ENCODE measurements around the gene OR6N2. TPM values are rescaled to one million over a fixed set of nuclear protein-coding genes. Genes with fewer than 3 reads are reported as not detected.

The OR6N2 gene
- total RNA-seq, 4 donors from 2014 or later = not detected

DNA sequence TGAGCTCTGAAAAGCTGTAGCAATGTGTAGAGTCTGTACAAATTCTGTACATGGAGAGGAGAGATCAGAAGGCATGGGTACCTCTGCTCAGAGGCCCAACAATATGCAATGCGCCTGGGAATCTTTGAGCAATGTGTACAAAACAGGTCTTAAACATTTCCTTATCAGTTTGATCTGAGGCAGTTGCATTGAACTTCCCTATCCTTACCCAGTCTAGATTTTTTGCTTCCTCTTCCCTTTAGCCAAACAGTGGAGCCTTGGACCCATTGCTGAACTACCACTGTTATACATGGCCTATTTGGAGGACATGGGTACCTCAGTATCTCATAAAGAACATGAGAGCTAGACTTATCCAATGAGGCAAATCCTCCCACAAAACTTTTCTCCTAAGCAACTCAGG, 37.6 kb upstream of the OR6N2 start:
- 75 to 81% methylated on average over 1 of the region's 1 CpG for WGBS, 2 donors
- no peak overlapping the region for H3K27ac ChIP-seq
- DNase-seq (ENCODE audit: low spot score in 2 of 2) = no peak
- H3K4me3 ChIP-seq = no peak overlapping the region
- no peaks in the 10 kb centered on the region for H3K4me1 ChIP-seq
- H3K9me3 ChIP-seq = no peaks in the 10 kb centered on the region
- TF ChIP-seq POLR2A (IDR thresholded peaks at IDR 0.05) = no peak
- TF ChIP-seq EP300 (IDR thresholded peaks at IDR 0.05) = no peak
- TF ChIP-seq, protein P1, sequence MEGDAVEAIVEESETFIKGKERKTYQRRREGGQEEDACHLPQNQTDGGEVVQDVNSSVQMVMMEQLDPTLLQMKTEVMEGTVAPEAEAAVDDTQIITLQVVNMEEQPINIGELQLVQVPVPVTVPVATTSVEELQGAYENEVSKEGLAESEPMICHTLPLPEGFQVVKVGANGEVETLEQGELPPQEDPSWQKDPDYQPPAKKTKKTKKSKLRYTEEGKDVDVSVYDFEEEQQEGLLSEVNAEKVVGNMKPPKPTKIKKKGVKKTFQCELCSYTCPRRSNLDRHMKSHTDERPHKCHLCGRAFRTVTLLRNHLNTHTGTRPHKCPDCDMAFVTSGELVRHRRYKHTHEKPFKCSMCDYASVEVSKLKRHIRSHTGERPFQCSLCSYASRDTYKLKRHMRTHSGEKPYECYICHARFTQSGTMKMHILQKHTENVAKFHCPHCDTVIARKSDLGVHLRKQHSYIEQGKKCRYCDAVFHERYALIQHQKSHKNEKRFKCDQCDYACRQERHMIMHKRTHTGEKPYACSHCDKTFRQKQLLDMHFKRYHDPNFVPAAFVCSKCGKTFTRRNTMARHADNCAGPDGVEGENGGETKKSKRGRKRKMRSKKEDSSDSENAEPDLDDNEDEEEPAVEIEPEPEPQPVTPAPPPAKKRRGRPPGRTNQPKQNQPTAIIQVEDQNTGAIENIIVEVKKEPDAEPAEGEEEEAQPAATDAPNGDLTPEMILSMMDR (IDR thresholded peaks at IDR 0.05) = no peak
- no peaks in the 10 kb centered on the region for H3K27me3 ChIP-seq
- no peaks in the 10 kb centered on the region for H3K36me3 ChIP-seq

DNA sequence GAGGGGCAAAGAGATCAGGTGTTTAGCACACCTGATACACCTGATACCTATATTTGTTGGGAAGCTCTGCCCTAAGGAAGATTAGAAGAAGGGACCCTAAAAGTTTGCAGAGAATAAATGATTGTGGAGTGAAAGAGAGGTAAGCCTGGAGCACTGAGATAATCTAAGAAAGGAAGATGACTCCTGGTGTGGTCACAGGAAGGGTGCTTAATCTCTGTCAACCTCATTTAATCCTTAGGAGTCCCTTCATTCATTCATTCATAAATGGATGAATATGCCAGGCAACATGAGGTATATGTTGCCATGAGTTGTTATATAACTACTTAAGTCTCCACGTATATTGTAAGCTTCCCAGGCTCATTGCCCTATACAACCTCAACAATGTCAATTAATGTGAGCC, 34.0 kb upstream of the OR6N2 start:
- Histone ChIP-seq H3K27me3 (no peaks in the 10 kb centered on the region), H3K9me3 (no peaks in the 10 kb centered on the region), H3K4me1 (no peaks in the 10 kb centered on the region), H3K27ac (no peak overlapping the region), H3K4me3 (no peak overlapping the region), H3K36me3 (no peaks in the 10 kb centered on the region)
- 80 to 88% methylated on average over 1 of the region's 1 CpG for WGBS, 2 donors
- TF ChIP-seq, protein P1 (IDR thresholded peaks at IDR 0.05) = no peak
- no peak for TF ChIP-seq EP300 (IDR thresholded peaks at IDR 0.05)
- no peak for TF ChIP-seq POLR2A (IDR thresholded peaks at IDR 0.05)
- no peak for DNase-seq (ENCODE audit: low spot score in 2 of 2)

DNA sequence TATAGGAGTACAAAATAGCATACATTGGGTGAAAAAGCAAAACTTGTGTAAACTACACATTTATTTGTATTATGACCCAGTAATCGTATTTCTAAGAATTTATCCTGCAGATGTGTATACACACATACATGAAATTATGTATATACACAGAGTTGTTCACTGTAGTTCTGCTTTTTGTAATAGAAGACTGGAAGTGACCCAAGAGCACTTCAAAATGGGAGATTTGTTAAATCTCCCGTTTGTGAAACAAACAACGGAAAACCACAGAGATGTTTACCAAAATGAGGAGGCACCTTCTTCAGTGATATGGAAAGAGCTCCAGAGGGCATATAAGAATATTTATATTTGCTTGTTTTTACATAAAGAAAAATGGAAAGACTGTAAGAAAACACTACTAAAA, 32.2 kb upstream of the OR6N2 start:
- H3K27me3 ChIP-seq = no peaks in the 10 kb centered on the region
- no peak overlapping the region for H3K27ac ChIP-seq
- WGBS, 2 donors = 52 to 60% methylated on average over 3 of the region's 3 CpGs
- no peaks in the 10 kb centered on the region for H3K4me1 ChIP-seq
- no peak overlapping the region for H3K4me3 ChIP-seq
- no peak for DNase-seq (ENCODE audit: low spot score in 2 of 2)
- no peaks in the 10 kb centered on the region for H3K36me3 ChIP-seq
- TF ChIP-seq POLR2A (IDR thresholded peaks at IDR 0.05) = no peak
- H3K9me3 ChIP-seq = no peaks in the 10 kb centered on the region

DNA sequence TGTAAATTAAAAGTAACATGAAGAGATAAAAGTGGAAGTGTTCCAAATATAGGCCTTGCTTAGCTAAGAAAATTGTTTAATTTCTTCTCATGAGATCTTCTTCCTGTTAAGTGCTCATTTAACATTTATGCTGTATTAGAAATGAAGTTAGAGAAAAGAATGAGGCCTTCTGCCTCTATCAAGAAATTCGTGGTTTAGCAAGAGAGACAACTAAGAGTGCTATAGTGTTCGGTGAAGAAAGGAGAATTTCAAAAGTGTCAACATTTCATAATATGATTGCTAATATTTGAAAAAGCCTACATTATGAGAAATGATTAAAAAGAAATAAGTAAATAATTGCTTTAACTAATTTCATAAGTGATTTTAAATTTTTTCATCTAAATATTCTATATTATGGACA, 31.3 kb upstream of the OR6N2 start:
- Histone ChIP-seq H3K36me3 (no peaks in the 10 kb centered on the region), H3K27me3 (no peaks in the 10 kb centered on the region), H3K27ac (no peak overlapping the region), H3K9me3 (no peaks in the 10 kb centered on the region), H3K4me3 (no peak overlapping the region), H3K4me1 (no peaks in the 10 kb centered on the region)
- 68 to 85% methylated on average over 2 of the region's 2 CpGs for WGBS, 2 donors
- TF ChIP-seq POLR2A (IDR thresholded peaks at IDR 0.05) (no peak), EP300 (IDR thresholded peaks at IDR 0.05) (no peak)
- TF ChIP-seq, protein P1 (IDR thresholded peaks at IDR 0.05) = no peak
- no peak for DNase-seq (ENCODE audit: low spot score in 2 of 2)

DNA sequence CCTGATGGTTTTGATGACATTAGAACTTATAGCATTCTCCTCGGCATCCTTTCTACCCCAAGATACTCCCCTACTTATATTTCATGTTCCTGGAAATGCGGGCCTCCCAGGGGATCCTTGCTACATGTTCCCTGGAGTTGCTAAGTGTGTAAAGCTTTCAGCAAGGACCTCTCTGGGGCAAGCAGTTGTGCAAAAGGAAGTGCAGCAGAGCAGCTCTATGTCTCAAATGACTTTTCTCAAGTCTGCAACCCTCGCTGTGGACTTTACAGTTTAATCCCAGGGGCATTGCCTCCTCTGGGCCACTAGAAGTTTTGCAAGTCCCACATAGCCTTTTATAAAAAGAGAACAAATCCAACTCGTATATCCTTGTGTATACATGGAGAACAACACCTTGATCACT, 29.3 kb upstream of the OR6N2 start:
- Histone ChIP-seq H3K9me3 (no peaks in the 10 kb centered on the region), H3K27ac (no peak overlapping the region), H3K36me3 (no peaks in the 10 kb centered on the region), H3K4me3 (no peak overlapping the region), H3K27me3 (no peaks in the 10 kb centered on the region), H3K4me1 (no peaks in the 10 kb centered on the region)
- TF ChIP-seq EP300 (IDR thresholded peaks at IDR 0.05) (no peak), POLR2A (IDR thresholded peaks at IDR 0.05) (no peak)
- TF ChIP-seq, protein P1 (IDR thresholded peaks at IDR 0.05) = no peak
- DNase-seq (ENCODE audit: low spot score in 2 of 2) = no peak
- WGBS, 2 donors = 65 to 78% methylated on average over 4 of the region's 4 CpGs

DNA sequence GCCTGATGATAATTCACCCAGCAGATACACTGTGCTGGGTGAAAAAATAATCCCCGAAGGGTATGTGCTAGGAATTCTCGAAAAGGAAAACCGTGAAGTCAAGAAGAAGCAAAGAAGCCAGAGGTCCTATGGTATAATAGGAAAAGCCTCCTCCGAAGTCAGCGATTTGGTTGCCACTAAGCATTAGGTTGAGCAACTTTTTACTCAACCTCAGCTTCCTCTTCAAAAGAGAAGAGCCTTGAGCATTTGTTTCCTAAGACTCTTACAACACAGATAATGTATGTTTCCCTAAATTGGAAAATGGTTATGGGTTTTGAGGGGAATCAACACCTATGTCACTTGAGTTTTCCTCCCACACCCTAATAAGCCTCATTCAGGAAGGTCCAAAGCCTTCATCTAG, 28.9 kb upstream of the OR6N2 start:
- Histone ChIP-seq H3K4me3 (no peak overlapping the region), H3K27me3 (no peaks in the 10 kb centered on the region), H3K36me3 (no peaks in the 10 kb centered on the region), H3K9me3 (no peaks in the 10 kb centered on the region), H3K4me1 (no peaks in the 10 kb centered on the region), H3K27ac (no peak overlapping the region)
- WGBS, 2 donors = 78 to 80% methylated on average over 5 of the region's 5 CpGs
- DNase-seq (ENCODE audit: low spot score in 2 of 2) = no peak
- TF ChIP-seq EP300 (IDR thresholded peaks at IDR 0.05) = peak in 1 of 2 donors; percentile 45
- TF ChIP-seq POLR2A (IDR thresholded peaks at IDR 0.05) = no peak

All from tibial nerve (tissue), 4 donors.